Prostate gland (tissue), 2 donors: Measurements from ENCODE around the gene PCDHA11. TPM values are rescaled to one million over a fixed set of nuclear protein-coding genes. Genes with fewer than 3 reads are reported as not detected.

Experiments used
- DNase-seq: peaks from one replicate; pipeline ENCODE4 v3.0.0-alpha.2; 2019; ENCODE audit warnings: low spot score
- H3K27ac ChIP-seq, 2 donors: fragments of 200-600 bp; sonication (generic); 2 replicates each; pipeline ENCODE4 v1.5.1; 2017 to 2019
- H3K27me3 ChIP-seq: fragments of 200-600 bp; sonication (generic); replicated peaks from 2 replicates; pipeline ENCODE4 v1.5.1; 2019; ENCODE audit not compliant: insufficient read depth
- H3K36me3 ChIP-seq, 2 donors: fragments of 200-600 bp; sonication (generic); 1 replicate in 1 of 2; 2 replicates in 1 of 2; pipeline versions ENCODE4 v1.5.1 to v1.8.1; 2017 to 2019
- H3K4me1 ChIP-seq: fragments of 200-600 bp; sonication (generic); replicated peaks from 2 replicates; pipeline ENCODE4 v1.5.1; 2019
- H3K4me3 ChIP-seq, 2 donors: fragments of 200-600 bp; sonication (generic); 2 replicates each; pipeline ENCODE4 v1.5.1; 2017 to 2019
- H3K9me3 ChIP-seq: fragments of 200-600 bp; sonication (generic); 2 replicates; pipeline ENCODE4 v1.5.1; 2017
- CTCF ChIP-seq, 4 experiments: fragments of 200-600 bp in 2 of 4; fragments of 450-650 bp in 2 of 4; sonication (generic) in 2 of 4; IDR thresholded peaks; 1 replicate in 3 of 4; 2 replicates in 1 of 4; pipeline ENCODE4 v1.5.1; 2016 to 2019; ENCODE audit warnings: antibody characterized with exemption in 4 of 4, mild to moderate bottlenecking in 2 of 4, moderate library complexity in 2 of 4
- POLR2A ChIP-seq: fragments of 450-650 bp; IDR thresholded peaks from one replicate; pipeline ENCODE4 v1.6.1; 2016; ENCODE audit warnings: antibody characterized with exemption, mild to moderate bottlenecking
- POLR2AphosphoS5 ChIP-seq: sonication (generic); formaldehyde crosslinking; IDR thresholded peaks from one replicate; pipeline ENCODE4 v1.6.1; 2017; ENCODE audit warnings: antibody characterized with exemption
- WGBS: methylation state at CpG from one replicate; pipeline ENCODE4 v1.1.5; 2018; 5-methylcytosine and 5-hydroxymethylcytosine counted together
- intact Hi-C: fragments of 100-400 bp; cut with DNase I; formaldehyde crosslinking; loops from one replicate; pipeline ENCODE4 v1.14.2; 2022
- total RNA-seq, 2 donors: library from RNA; depleted of rRNA; stranded (reverse); fragments of >200 nt; gene quantifications; one replicate each; pipeline ENCODE4 v1.1.0, GENCODE V29; 2016

Gene PCDHA11
- total RNA-seq, 2 donors from 2014 or later: 0.85 to 1.5 TPM

- Histone ChIP-seq H3K4me3 (no peak within 1 kb of the TSS), H3K4me1 (no peaks in the 10 kb centered on the region), H3K27ac (no peak within 1 kb of the TSS), H3K27me3 (no peaks in the 10 kb centered on the region), H3K36me3 (no peaks in the 10 kb centered on the region), H3K9me3 (no peaks in the 10 kb centered on the region)
- TF ChIP-seq CTCF (IDR thresholded peaks at IDR 0.05): peak in 1 of 4 experiments; percentile 22
- no peak for TF ChIP-seq POLR2A
- TF ChIP-seq POLR2AphosphoS5: no peak
- DNase-seq: no peak
- WGBS: 14% methylated on average over 35 of the region's 35 CpGs
- intact Hi-C loops: no loop called here
These were observed 13.3 kb downstream of the PCDHA11 start, which contains the start of gene PCDHA13 for GRCh38 chr5:140881889-140882590. Gene PCDHA13, plus strand, starts transcription at chr5:140882124. Its CDS starts 145 bp downstream, at chr5:140882269.

- no peak overlapping the region for H3K4me3 ChIP-seq
- DNase-seq: no peak
These were observed 13.8 kb downstream of the PCDHA11 start for GRCh38 chr5:140882591-140882899.

GRCh38 chr5:140883373-140883772 lies 14.6 kb downstream of the PCDHA11 start:
- H3K27me3 ChIP-seq: no peaks in the 10 kb centered on the region
- no peaks in the 10 kb centered on the region for H3K36me3 ChIP-seq
- H3K27ac ChIP-seq: no peak overlapping the region
- no peaks in the 10 kb centered on the region for H3K4me1 ChIP-seq
- no peak overlapping the region for H3K4me3 ChIP-seq
- 37% methylated on average over 41 of the region's 41 CpGs for WGBS
- H3K9me3 ChIP-seq: no peaks in the 10 kb centered on the region
- TF ChIP-seq CTCF (IDR thresholded peaks at IDR 0.05): no peak
- TF ChIP-seq POLR2AphosphoS5: no peak
- TF ChIP-seq POLR2A: no peak
- intact Hi-C loops: no loop called here
- no peak for DNase-seq

More at GRCh38 chr5:140882591-140882899, 13.8 kb downstream of the PCDHA11 start:
- H3K27ac ChIP-seq: no peak overlapping the region
- no peaks in the 10 kb centered on the region for H3K4me1 ChIP-seq
- no peaks in the 10 kb centered on the region for H3K36me3 ChIP-seq
- intact Hi-C loops: no loop called here
- TF ChIP-seq POLR2AphosphoS5 (no peak), CTCF (IDR thresholded peaks at IDR 0.05) (no peak), POLR2A (no peak)
- H3K9me3 ChIP-seq: no peaks in the 10 kb centered on the region
- no peaks in the 10 kb centered on the region for H3K27me3 ChIP-seq
- WGBS: 19% methylated on average over 12 of the region's 12 CpGs

GRCh38 chr5:140883927-140884697 lies 15.4 kb downstream of the PCDHA11 start:
- Histone ChIP-seq H3K27ac (no peak overlapping the region), H3K4me1 (no peaks in the 10 kb centered on the region), H3K9me3 (no peaks in the 10 kb centered on the region), H3K27me3 (no peaks in the 10 kb centered on the region), H3K4me3 (no peak overlapping the region), H3K36me3 (no peaks in the 10 kb centered on the region)
- 38% methylated on average over 42 of the region's 79 CpGs for WGBS
- intact Hi-C loops: no loop called here
- TF ChIP-seq POLR2AphosphoS5 (no peak), POLR2A (no peak), CTCF (IDR thresholded peaks at IDR 0.05) (no peak)
- DNase-seq: no peak
